Measurements from ENCODE around the gene IL13.
"Not testable (repeated sequence)": the region's sequence is repeated elsewhere in the genome, so short reads cannot be mapped to it uniquely, and the experiment has no call there.

IL13 gene

GRCh38 chr5:132688536-132689339, 30.8 kb downstream of the IL13 start:
- no peak for DNase-seq (ENCODE audit: low spot score)

GRCh38 chr5:132689513-132689912, 31.5 kb downstream of the IL13 start:
- DNase-seq (ENCODE audit: low spot score) = no peak

- DNase-seq (ENCODE audit: low spot score) = no peak
Observed at GRCh38 chr5:132690156-132690555, 32.2 kb downstream of the IL13 start.

- not testable (repeated sequence) for DNase-seq (ENCODE audit: low spot score)
Observed at GRCh38 chr5:132691755-132692631, 34.0 kb downstream of the IL13 start.

- DNase-seq (ENCODE audit: low spot score) = no peak
Observed at GRCh38 chr5:132692632-132692967, 34.6 kb downstream of the IL13 start.

- no peak for DNase-seq (ENCODE audit: low spot score)
Observed at GRCh38 chr5:132695956-132696355, 38.0 kb downstream of the IL13 start.

- DNase-seq (ENCODE audit: low spot score) = no peak
Observed at GRCh38 chr5:132704875-132705274, 46.9 kb downstream of the IL13 start.

- no peak for DNase-seq (ENCODE audit: low spot score)
Observed at GRCh38 chr5:132708645-132709044, 50.7 kb downstream of the IL13 start.
